HG03575 (cell line): ENCODE measurements around the gene STARD8.

Source experiments
- ATAC-seq: cut with Tn5 transposase; IDR thresholded peaks from one replicate; pipeline ENCODE4 v1.9.1; 2021; ENCODE audit not compliant: unreplicated experiment, insufficient number of reproducible peaks, low FRiP score; ENCODE audit errors: extremely low read depth

Gene STARD8

GRCh38 chrX:68703369-68703768 lies 55.9 kb downstream of the STARD8 start:
- ATAC-seq, result no peak

GRCh38 chrX:68703846-68704245 lies 56.4 kb downstream of the STARD8 start:
- no peak for ATAC-seq

GRCh38 chrX:68705986-68706385 lies 58.5 kb downstream of the STARD8 start:
- no peak for ATAC-seq

- no peak for ATAC-seq
These were observed 61.2 kb downstream of the STARD8 start for GRCh38 chrX:68708503-68709290.

GRCh38 chrX:68710870-68711576 lies 63.6 kb downstream of the STARD8 start:
- ATAC-seq, result no peak

GRCh38 chrX:68711845-68712244 lies 64.4 kb downstream of the STARD8 start:
- no peak for ATAC-seq

- ATAC-seq, result no peak
These were observed 67.4 kb downstream of the STARD8 start for GRCh38 chrX:68714856-68715255.

- ATAC-seq, result no peak
These were observed 69.7 kb downstream of the STARD8 start for GRCh38 chrX:68717196-68717595.

GRCh38 chrX:68717663-68718442 lies 70.4 kb downstream of the STARD8 start:
- ATAC-seq, result no peak

- no peak for ATAC-seq
These were observed 71.0 kb downstream of the STARD8 start for GRCh38 chrX:68718443-68718820.

- ATAC-seq, result no peak
These were observed 71.9 kb downstream of the STARD8 start for GRCh38 chrX:68719181-68719903.

GRCh38 chrX:68719904-68720614 lies 72.6 kb downstream of the STARD8 start:
- no peak for ATAC-seq

- ATAC-seq, result no peak
These were observed 73.4 kb downstream of the STARD8 start for GRCh38 chrX:68720851-68721250.

- no peak for ATAC-seq
These were observed 74.1 kb downstream of the STARD8 start for GRCh38 chrX:68721546-68721945.

- ATAC-seq, result no peak
These were observed 74.8 kb downstream of the STARD8 start for GRCh38 chrX:68721991-68722860.

- ATAC-seq, result no peak
These were observed 76.2 kb downstream of the STARD8 start for GRCh38 chrX:68723491-68724155.

GRCh38 chrX:68724531-68725020 lies 77.1 kb downstream of the STARD8 start:
- ATAC-seq, result no peak
